HG03039 (cell line): Measurements from ENCODE around the gene KLF11.
"Not testable (repeated sequence)": the region's sequence is repeated elsewhere in the genome, so short reads cannot be mapped to it uniquely, and the experiment has no call there.

Source experiments
- ATAC-seq: cut with Tn5 transposase; IDR thresholded peaks from one replicate; pipeline ENCODE4 v1.9.1; 2021; ENCODE audit warnings: mild to moderate bottlenecking, moderate library complexity; ENCODE audit not compliant: unreplicated experiment

KLF11 gene

DNA sequence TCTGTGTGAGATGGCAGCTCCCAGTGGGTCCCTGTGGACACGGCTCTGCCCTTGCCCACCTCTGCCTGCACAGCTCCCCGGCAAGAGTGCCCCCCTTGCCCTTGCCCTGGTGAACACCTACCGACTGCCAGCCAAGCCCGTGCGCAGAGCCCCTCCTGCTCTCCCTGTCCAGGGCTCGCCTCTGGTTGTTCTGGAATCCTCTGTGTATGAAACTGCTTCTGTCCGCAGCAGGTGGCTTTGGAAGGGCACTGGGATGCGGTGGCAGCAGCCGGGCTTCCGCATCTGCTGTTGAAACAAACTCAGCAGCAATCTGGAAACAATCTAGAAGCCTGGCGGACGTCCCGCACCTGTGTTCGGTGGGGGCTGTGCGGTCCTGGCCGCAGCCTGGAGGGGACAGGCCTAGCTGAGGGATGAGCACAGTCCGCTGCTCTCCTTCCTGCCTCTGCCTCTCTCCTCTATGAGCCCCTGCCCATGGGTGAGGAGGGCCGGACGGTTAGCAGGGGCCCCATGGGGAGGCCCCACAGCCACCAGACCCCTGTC is 34.0 kb upstream of the KLF11 start:
- ATAC-seq: no peak

DNA sequence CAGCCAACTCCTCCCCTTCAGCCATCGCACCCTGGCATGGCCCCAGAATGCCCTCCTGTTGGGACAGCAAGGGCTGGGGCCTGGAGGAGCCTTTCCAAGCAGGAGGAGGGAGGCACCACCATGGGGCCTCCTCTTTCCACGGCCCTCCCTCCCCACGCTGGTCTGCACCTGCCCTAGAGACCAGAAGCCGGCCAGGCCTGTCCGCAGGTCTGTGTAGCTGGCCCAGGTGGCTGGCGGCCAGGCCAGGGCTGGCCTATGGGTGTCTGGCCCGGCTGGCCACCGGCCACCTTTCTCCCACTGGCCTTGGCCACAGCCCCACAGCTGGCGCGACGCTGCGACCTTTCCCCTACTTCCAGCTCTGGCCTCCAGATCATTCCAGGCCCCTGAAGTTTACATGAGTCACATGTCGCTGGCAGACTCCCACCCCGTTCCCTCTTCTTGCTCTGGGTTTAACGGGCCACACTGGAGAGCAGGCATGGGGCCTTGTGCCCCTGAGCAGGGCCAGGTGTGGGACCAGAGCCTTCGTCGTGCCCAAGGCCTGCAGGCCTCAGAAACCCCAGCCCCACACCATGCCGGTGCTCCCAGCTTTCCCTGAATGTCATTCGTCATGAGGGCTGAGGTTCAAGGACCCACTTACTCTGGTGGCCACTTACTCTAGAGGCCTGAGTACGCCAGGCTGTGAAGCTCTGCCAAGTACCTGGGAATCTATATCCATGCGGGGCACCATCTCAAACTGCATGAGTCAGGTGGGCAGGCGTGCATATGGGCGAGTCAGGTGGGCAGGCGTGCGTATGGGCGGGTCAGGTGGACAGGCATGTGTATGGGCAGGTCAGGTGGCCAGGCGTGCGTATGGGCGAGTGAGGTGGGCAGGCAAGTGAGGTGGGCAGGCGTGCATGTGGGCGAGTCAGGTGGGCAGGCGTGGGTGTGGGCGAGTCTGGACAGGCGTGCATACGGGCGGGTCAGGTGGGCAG is 33.3 kb upstream of the KLF11 start:
- no peak for ATAC-seq

DNA sequence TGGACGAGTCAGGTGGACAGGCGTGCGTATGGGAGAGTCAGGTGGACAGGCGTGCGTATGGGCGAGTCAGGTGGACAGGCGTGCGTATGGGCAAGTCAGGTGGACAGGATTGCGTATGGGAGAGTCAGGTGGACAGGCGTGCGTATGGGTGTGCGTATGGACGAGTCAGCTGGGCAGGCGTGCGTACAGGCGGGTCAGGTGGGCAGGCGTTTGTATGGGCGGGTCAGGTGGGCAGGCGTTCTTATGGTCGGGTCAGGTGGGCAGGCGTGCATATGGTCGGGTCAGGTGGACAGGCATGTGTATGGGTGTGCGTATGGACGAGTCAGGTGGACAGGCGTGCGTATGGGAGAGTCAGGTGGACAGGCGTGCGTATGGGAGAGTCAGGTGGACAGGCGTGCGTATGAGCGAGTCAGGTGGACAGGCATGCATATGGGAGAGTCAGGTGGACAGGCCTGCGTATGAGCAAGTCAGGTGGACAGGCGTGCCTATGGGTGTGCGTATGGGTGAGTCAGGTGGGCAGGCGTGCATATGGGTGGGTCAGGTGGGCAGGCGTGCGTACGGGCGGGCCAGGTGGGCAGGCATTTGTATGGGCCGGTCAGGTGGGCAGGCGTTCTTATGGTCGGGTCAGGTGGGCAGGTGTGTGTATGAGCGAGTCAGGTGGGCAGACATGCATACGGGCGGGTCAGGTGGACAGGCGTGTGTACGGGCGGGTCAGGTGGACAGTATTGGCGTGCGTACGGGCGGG is 32.3 kb upstream of the KLF11 start:
- not testable (repeated sequence) for ATAC-seq

DNA sequence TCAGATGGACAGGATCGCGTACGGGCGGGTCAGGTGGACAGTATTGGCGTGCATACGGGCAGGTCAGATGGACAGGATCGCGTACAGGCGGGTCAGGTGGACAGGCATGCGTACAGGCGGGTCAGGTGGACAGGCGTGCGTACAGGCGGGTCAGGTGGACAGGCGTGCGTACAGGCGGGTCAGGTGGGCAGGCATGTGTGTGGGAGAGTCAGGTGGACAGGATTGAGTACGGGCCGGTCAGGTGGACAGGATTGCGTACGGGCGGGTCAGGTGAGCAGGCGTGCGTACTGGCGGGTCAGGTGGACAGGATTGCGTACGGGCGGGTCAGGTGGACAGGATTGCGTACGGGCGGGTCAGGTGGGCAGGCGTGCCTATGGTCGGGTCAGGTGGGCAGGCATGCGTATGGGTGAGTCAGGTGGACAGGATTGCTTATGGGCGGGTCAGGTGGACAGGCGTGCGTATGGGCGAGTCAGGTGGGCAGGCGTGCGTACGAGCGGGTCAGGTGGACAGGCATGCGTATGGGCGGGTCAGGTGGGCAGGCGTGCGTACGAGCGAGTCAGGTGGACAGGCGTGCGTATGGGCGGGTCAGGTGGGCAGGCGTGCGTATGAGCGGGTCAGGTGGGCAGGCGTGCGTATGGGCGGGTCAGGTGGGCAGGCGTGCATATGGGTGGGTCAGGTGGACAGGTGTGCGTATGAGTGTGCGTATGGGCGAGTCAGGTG is 31.6 kb upstream of the KLF11 start:
- ATAC-seq: not testable (repeated sequence)

DNA sequence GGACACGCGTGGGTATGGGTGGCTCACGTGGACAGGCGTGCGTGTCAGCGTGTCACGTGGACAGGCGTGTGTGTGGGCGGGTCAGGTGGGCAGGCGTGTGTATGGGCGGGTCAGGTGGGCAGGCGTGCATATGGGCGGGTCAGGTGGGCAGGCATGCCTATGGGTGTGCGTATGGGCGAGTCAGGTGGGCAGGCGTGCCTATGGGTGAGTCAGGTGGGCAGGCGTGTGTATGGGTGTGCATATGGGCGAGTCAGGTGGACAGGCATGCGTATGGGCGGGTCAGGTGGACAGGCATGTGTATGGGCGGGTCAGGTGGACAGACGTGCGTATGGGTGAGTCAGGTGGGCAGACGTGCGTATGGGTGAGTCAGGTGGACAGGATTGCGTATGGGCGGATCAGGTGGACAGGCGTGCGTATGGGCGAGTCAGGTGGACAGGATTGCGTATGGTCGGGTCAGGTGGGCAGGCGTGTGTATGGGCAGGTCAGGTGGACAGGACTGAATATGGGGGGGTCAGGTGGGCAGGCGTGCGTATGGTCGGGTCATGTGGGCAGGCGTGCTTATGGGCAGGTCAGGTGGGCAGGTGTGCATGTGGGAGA is 30.9 kb upstream of the KLF11 start:
- ATAC-seq: not testable (repeated sequence)

DNA sequence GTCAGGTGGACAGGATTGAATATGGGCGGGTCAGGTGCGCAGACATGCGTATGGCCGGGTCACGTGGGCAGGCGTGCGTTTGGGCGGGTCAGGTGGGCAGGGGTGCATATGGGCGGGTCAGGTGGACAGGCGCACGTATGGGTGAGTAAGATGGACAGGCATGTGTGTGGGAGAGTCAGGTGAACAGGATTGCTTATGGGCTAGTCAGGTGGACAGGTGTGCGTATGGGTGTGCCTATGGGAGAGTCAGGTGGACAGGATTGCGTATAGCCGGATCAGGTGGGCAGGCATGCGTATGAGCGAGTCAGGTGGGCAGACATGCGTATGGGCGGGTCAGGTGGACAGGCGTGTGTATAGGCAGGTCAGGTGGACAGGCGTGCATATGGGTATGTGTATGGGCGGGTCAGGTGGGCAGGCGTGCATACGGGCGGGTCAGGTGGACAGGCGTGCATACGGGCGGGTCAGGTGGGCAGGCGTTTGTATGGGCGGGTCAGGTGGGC is 30.3 kb upstream of the KLF11 start:
- no peak for ATAC-seq

DNA sequence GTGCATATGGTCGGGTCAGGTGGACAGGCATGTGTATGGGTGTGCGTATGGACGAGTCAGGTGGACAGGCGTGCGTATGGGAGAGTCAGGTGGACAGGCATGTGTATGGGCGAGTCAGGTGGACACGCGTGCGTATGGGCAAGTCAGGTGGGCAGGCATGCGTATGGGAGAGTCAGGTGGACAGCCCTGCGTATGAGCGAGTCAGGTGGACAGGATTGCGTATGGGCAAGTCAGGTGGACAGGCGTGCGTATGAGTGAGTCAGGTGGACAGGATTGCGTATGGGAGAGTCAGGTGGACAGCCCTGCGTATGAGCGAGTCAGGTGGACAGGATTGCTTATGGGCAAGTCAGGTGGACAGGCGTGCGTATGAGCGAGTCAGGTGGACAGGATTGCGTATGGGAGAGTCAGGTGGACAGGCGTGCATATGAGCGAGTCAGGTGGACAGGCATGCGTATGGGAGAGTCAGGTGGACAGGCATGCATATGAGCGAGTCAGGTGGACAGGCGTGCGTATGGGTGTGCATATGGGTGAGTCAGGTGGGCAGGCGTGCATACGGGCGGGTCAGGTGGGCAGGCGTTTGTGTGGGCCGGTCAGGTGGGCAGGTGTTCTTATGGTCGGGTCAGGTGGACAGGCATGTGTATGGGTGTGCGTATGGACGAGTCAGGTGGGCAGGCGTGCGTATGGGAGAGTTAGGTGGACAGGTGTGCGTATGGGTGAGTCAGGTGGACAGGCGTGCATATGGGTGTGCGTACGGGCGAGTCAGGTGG is 29.5 kb upstream of the KLF11 start:
- ATAC-seq: not testable (repeated sequence)

DNA sequence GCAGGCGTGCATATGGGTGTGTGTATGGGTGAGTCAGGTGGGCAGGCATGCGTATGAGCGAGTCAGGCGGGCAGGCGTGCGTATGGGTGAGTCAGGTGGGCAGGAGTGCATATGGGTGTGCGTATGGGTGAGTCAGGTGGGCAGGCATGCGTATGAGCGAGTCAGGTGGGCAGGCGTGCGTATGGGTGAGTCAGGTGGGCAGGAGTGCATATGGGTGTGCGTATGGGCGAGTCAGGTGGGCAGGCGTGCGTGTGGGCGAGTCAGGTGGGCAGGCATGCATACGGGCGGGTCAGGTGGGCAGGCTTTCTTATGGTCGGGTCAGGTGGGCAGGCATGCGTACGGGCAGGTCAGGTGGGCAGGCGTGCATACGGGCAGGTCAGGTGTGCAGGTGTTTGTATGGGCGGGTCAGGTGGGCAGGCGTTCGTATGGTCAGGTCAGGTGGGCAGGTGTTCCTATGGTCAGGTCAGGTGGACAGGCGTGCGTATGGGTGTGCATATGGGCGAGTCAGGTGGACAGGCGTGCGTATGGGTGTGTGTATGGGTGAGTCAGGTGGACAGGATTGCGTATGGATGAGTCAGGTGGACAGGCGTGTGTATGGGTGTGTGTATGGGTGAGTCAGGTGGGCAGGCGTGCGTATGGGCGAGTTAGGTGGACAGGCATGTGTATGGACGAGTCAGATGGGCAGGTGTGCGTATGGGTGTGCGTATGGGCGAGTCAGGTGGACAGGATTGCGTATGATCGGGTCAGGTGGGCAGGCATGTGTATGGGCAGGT is 28.7 kb upstream of the KLF11 start:
- ATAC-seq: no peak

DNA sequence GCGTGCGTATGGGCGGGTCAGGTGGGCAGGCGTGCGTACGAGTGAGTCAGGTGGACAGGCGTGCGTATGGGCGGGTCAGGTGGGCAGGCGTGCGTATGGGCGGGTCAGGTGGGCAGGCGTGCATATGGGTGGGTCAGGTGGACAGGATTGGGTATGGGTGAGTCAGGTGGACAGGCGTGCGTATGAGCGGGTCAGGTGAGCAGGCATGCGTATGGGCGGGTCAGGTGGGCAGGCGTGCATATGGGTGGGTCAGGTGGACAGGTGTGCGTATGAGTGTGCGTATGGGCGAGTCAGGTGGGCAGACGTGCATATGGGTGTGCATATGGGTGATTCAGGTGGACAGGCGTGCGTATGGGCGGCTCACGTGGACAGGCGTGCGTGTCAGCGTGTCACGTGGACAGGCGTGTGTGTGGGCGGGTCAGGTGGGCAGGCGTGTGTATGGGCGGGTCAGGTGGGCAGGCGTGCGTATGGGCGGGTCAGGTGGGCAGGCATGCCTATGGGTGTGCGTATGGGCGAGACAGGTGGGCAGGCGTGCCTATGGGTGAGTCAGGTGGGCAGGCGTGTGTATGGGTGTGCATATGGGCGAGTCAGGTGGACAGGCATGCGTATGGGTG is 27.9 kb upstream of the KLF11 start:
- not testable (repeated sequence) for ATAC-seq

DNA sequence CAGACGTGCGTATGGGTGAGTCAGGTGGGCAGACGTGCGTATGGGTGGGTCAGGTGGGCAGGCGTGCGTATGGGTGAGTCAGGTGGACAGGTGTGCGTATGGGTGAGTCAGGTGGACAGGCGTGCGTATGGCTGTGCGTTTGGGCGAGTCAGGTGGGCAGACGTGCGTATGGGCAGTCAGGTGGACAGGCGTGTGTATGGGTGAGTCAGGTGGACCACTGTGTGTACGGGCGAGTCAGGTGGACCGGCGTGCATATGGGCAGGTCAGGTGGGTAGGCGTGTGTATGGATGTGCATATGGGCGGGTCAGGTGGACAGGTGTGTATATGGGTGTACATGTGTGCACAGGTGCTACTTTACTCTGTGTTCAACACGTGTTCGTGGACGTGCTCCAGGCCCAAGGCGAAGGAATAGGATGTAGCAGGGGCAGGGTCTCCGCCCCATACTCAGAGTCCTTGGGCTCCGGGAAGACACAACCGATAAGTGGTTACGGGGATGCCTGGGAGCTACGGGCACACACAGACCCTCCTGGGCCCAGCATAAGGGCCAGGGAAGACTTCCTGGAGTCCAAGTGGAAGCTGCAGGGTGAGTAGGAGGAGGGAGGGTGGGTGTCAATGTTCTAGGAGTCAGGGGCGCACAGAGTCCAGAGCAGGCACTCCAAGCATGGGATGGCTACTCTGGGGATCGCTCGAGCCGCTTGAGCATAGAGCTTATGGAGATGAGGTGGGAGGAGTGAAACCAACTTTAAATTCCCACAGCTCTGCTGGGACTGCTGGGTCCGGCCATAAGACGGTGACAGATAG is 27.1 kb upstream of the KLF11 start:
- ATAC-seq: no peak

DNA sequence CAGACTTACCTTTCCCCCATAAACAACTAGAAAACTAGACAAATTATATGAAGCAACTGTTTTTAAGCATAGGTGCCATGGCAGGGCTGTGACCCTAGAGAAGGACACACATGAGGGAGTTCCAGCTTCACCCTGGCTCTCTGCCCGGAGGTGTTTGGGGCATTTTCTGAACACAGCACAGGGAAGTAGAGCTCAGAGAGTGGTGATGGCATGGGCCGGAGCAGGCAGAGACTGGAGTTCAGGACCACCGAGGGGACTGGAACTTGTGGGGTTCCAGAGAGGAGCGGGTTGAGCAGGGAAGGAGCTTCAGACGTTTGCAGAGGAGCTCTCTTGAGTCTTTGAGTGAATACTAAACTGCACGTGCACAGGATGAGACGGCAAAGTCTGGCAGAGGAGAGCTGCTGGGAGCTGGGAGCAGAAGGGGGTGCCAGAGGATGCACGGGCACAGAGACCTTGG is 26.5 kb upstream of the KLF11 start:
- no peak for ATAC-seq

DNA sequence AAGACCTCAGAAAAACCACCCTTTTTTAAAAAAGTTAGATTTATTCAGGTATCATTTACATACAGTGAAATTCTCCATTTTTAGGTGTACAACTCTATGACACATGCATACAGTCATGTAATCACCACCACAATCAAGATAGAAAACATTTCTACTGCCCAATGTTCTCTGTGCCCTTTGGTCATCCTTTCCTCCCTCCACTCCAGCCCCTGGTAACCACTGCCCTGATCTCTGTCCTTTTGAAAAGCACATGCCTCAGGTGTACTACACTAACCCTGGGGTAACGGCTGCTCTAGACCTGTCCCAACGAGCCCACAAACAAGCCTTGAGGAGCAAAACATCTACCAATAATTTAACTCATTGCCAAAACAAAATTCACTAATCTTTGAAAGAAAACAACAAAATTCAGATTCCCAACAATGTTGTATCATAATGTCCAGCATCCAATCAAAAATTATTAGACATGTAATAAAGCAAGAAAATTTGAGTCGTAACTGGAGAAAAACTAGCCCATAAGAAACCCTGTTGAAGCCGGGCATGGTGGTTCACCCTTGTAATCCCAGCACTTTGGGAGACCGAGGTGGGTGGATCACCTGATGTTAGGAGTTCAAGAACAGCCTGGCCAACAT is 25.9 kb upstream of the KLF11 start:
- no peak for ATAC-seq

DNA sequence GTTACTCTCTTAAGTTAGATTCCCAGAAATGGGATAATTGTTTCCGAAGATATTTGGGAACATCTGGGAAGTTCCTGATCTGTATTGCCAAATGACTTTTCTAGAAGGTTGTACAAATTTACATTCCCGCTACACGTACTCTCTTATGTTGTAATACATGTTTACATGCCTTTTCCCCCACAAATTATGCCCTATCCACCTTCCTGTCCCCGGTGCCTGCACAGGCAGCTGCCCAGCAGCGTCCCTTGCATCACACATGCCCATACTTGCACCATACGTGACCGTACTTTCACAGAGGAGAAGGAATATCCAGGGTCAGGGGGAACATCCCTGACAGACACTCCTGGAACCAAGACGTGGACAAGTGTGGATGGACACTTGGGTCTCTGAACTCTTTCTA is 24.2 kb upstream of the KLF11 start:
- ATAC-seq: no peak

DNA sequence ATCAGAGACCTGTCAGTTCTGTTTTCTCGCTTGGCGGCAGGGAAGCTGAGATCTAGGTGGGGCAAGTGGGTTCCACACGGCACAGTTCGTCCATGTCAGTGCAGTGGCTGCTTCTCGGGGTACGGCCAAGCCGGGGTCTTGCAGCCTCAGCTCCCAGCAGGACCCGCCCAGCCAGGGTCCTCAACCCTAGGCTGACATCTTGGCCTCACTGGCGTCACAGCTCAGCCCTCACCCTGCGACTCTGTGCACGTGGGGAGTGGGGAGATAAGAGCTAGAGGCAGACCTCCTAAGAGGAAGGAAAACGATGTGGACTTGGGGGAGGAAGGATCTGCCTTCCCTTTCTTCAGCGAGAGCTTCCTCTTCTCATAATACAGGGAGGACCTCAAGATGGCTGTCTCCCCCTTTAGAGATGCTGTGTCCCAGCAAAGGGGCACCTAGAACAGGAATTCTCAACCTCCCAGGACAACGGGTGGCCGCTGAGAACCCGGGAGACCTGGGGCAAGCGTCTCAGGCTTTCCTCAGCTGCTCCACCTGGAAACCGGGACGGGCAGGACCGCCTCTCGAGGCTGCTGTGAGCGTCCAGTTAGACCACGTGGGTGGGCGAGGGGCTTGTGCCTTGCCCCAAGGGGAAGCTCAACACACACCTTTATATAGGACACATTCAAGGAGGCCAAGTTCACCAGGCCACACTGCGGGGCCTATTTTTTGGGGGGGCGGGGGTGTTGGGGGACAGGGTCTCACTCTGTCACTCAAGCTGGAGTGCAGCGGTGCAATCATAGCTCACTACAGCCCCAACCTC is 23.5 kb upstream of the KLF11 start:
- no peak for ATAC-seq

DNA sequence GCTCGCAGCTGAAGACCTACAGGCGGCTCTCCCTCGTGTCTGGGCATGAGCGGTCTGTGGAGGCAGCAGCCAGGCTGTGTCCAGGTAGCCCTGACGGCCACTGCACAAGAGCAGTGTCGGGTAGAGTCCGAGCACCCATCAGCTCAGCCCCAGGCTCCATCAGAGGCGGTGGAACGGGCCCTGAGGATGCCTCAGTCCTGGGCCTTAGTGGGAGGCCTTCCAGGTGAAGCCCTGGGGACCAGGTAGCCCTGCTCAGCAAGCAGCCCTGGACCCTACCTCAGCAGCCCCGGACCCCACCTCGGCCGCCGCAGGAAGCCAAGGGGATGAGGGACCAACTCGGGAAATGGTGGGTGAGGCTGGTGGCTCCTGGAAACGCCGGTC is 21.3 kb upstream of the KLF11 start:
- no peak for ATAC-seq

DNA sequence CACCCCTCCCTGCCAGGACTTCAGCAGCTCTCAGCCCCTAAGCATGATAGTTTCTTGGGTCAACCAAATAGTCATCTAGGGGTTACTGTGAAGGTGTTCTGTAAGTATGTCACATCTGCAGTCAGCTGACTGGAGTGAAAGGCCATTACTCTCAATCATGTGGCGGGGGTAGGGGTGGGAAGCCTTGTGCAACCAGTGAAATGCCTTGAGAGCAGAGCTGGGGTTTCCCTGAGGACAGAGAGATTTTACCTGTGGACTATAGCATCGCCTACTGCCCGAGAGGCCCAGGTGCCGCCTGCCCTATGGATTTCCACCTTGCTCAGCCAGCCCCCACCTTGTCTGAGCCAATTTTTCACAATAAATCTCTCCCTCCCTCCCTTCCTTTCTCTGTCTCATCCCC is 20.9 kb upstream of the KLF11 start:
- ATAC-seq: no peak
